GM19043 (cell line): ENCODE data around the gene PIGN.

Experiments
- ATAC-seq: cut with Tn5 transposase; IDR thresholded peaks from one replicate; pipeline ENCODE4 v1.9.1; 2021; ENCODE audit warnings: low read depth; ENCODE audit not compliant: unreplicated experiment

The PIGN gene

DNA sequence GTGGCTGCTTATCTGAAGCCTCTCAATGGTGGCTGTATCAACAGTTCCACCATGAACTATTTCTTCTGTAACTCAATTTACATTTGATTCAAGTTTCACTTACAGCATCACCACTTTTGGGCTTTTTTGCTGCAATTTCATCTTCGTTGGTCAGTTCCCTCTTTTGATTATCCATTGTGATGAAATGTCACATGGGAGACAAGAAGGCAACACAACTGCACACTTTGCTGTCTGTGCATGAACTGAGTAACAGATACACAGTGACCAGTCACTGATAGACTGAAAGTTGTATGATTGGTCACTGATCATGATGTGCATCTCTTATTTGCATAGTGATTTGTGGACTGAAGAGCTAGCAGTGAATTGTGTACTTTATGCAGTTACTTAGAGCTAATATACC is 163.3 kb downstream of the PIGN start:
- no peak for ATAC-seq

DNA sequence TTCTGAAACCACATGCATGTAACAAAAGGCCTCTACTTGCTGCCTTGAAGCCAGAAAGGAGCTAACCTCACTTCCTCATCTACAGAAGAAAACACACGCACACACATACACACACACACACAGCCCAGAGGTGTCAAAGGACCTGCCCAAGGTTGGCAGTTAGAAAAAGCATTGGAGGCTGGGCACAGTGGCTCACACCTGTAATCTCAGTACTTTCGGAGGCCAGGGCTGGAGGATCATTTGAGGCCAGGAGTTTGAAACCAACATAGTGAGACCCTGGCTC is 168.2 kb downstream of the PIGN start:
- no peak for ATAC-seq

DNA sequence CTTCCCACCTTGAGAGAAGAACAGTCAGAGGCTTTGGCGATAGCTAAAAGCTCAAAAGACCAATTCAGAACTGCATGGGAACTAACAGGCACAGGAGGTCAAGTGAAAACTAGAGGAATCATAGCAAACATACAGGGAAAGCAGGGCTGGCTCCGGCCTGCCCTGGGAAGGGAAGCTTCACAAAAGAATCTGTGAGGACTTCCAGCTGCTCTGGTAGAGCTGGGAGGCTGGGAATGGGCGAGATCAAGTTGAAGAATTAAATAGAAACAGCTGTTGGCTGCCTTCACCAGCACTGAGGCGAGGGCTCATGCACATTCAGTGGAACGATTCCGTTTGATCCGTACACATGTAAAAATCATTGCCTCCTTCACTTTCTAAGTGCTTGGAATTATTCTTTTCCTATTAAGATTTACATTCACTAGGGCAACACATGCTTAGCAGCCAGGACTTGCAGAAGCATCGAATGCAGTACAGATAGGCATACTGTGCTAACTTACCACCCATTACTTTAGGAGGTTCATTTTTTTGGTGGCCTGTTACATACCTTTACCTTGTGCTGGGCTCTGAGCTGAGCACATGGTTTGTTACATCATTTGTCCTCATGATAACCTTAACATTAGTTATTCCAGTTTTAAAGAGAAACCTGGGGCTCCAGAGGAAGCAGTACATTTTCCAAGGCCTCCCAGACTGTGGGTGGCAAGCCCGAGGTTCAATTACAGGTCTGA is 168.7 kb downstream of the PIGN start:
- no peak for ATAC-seq

DNA sequence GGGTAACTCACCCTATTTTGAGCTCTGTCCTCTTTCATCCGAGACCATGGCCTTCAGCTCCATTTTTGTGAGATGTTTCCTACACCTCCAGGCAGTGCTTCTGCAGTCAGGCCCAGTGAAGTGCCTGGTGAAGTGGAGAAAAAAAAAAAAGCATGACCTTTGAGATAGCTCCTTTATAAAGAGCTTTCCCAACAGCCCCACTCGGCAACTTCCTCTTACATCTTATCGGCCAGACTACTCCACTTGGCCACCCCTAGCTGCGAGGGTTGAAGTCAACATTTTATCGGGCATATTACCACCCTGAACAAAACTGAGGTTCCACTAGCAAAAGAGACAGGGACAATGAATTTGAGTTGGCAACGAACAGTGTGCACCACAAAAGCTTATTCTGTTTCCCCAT is 169.2 kb downstream of the PIGN start:
- ATAC-seq, result no peak

DNA sequence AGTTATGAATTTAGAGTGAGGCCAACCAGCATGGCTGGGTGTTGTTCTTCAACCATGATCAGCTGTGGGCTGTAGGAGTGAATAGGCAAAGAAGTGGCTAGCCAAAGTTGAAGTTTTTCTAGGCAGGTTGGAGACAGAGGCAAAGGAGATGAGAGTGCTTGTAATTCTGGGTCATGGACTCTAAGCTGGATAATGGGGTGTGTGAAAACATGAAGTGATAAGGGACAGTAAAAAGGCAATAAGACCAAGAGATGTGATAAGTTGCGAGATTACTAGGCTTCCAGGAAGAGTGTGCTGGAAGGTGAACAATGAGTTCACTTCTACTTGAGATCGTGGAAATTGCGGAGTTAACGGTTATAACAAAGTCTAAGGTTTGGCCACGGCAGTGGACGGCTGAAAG is 175.4 kb downstream of the PIGN start:
- ATAC-seq, result no peak

DNA sequence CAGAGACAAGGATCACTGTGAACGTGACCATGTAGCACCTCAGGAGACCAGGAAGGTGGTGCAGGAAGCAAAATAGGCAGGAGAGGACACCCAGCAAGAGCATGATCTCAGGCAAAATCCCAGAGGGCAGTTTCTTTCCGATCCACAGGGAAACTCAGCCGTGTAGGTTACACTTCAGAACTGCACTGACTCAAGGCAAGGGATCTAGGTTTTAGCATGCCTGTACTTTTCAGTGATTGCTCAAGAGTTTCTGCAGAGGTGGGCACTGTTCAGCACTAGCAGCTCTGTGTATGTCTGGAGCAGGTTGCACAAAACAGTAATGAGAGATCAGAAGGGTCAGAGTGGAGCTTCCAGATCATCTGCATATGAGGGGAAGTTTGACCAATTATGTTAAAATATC is 177.3 kb downstream of the PIGN start:
- no peak for ATAC-seq

DNA sequence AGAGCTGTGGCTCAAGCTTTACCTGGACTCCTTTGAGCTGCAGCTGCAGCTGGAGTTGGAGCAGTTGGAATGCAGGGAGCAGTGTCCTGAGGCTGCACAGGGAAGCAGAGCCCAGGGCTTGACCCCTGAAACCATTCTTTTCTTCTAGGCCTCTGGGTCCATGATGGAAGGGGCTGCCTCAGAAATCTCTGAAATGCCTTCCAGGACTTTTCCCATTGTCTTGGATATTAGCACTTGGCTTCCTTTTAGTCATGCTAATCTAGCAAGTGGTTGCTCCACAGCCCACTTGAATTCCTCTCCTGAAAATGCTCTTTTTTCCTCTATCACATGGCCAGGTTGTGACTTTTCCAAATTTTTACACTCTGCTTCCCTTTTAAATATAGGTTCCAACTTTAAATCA is 185.5 kb downstream of the PIGN start:
- ATAC-seq, result no peak

DNA sequence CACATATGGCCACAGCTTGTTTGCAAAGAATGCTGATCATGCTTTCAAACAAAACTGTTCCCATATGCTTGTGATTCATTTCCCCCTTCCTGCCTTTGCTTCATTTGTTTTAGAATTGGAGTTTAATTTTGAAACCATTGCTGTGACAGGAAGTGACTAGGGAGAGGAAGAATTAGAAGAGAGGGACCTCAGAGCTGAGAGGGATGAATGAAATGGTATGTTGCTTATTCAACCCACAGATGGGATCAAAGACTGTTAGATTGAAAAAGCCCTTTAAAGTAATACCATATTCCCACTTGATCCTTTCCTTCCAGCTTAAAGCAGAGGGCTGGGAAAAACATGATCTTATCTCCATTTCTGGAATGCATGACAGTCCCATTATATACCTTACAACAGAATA is 187.9 kb downstream of the PIGN start:
- no peak for ATAC-seq

DNA sequence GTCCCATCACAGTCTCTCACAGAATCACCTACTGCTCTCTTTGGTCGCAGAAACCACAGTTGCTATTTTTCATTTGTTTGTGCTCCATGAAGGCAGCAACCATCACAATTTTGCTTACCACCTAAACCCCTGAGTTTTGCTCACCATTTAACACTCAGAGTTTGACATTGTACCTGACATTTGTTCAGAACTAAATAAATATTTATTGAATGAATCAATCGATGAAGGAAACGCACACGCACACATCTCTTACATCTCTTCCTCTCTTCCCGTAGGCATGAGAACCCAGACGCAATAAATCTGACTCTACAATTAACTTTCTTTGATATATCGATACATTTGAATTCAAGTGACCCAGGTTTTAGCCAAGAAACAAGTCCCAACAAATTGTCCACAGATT is 188.5 kb downstream of the PIGN start:
- no peak for ATAC-seq

DNA sequence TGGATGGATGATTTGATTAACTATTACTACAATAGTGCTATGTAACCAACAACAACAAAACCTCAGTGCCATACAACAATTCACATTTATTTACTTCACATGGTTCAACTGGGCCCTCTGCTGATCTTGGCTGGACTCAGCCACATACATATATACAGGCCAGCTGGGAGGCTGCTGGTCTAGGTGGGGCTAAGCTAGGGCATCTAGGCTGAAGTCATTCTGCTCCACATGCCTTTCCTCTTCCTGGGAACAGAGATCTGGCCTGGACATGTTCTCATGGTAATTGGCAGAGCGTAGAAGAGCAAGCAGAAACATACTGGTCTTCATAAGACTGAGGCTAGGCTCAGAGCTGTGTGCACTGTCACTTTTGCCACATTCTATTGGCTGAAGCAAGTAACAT is 191.2 kb downstream of the PIGN start:
- no peak for ATAC-seq

DNA sequence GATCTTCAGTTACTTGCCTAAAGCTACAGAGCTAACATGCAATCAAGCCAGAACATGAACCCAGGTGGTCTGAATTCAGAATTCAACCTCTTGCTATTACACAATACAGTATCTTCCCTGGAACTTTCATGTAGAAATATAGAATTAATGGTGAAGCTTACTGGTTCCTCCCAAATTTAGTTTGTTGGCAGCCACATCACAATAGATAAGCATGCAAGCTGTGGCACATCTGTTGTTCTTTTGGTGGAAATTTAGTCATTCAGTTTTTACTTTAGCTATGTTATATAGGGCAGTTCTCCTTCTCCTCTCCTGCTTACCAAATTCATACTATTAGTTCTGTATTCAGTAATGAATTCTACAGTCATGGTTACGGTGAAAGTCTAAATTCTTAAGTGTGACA is 193.0 kb downstream of the PIGN start:
- no peak for ATAC-seq

DNA sequence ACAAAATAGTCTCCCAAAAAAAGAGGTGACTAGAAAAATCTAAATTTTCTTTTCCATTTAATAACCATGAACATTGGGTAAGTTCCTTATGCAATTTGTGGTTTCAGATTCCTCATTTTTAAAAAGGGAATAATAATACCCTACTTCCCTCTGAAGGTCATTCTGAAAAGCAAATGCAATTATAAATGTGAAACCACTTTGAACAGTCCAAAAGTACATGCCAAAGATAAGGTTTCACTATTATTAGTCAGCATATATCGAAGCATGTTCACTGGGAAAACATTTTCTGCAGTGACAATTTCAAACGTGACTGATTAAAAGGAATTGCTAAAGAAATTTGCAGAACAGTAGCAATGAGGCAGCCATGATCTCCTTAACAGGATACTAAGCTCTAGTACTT is 193.9 kb downstream of the PIGN start:
- ATAC-seq, result no peak

DNA sequence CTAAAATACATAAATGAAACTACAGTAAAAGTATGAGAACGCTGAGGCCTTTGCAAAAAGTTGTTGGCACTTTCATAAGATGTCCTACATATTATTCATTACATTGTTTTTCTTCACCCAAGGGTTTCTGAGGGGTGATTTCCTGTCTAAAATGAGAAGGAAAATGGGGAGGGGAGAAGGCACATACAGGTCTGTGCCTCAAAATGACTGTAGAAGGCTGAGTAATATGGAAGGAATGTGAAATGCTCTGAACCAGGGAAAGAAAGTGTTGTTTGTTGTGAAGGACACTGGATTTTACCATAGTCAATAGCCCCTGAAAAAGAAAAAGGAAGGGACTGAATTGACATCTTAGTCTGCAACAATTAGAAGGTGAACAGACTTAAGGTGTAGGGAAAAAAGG is 194.6 kb downstream of the PIGN start:
- ATAC-seq, result no peak

DNA sequence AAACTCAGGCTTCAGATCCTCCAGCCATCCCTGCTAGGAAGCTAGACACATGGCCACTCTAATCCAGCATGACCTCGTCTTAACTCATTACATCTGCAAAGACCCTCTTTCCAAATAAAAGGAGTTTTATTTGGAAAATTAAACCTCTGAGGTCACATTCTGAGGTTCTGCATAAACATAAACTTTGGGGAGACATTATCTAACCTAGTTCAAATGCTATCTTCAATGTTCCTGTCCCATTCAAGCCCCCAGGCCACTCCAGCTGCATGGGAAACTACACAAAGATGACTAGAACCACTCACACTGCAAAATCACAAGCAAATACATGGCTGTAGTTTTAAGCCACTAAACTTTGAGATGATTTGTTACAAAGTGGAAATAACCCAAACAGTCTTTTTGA is 195.0 kb downstream of the PIGN start:
- ATAC-seq, result no peak

DNA sequence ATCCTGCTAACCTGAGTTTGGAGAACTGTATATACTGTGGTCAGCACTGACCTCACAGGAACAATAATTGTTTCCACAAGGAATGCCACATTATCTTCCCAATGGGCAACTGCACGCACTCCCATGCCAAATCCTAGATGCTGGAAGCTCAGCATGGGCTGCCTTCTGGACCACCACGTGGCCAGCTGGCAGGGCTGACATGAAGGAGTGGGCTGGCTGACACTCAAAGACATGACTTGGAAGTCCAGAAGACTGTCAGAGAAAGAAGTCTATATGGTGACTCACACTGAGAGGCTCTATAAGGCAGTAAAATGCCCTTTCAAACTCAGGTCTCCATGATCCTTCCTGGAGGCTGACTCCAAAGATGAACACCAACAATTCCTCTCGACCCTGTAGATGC is 195.7 kb downstream of the PIGN start:
- no peak for ATAC-seq
